Caco-2 (cell line): ENCODE measurements around the gene BABAM1. TPM values are rescaled to one million over a fixed set of nuclear protein-coding genes. Genes with fewer than 3 reads are reported as not detected.

ENCODE experiments used
- BruUV-seq: library from RNA; stranded (reverse); fragments of 400-500 nt; replicated peaks from 2 replicates; lab custom pipeline; 2021; lab: Mats Ljungman, UMichigan
- CTCF ChIA-PET: fragments of 300-600 bp; sonication (Branson Sonifier 250); formaldehyde crosslinking; loops from one replicate; lab custom pipeline; 2022; ENCODE audit warnings: antibody characterized with exemption; lab: Charles Lee
- POLR2A ChIA-PET: fragments of 300-600 bp; sonication (Branson Sonifier 250); formaldehyde crosslinking; loops from one replicate; lab custom pipeline; 2022; ENCODE audit warnings: antibody characterized with exemption; lab: Charles Lee
- DNase-seq, 2 experiments: peaks; one replicate each; pipeline versions ENCODE4 v3.0.0 to v3.0.0-alpha.2; 2020 to 2022
- H3K27me3 ChIP-seq: replicated peaks from 2 replicates; pipeline ENCODE4 v1.6.0; 2011; ENCODE audit warnings: low read length; ENCODE audit not compliant: control insufficient read depth, insufficient read depth
- H3K36me3 ChIP-seq: 2 replicates; pipeline ENCODE4 v1.5.1; 2011; ENCODE audit warnings: low read length; ENCODE audit not compliant: control insufficient read depth, insufficient read depth
- H3K4me1 ChIP-seq: fragments of 250-450 bp; sonication (Bioruptor Pico); 2 replicates; pipeline ENCODE4 v1.5.1; 2020; ENCODE audit warnings: mild to moderate bottlenecking
- H3K4me3 ChIP-seq: 2 replicates; pipeline ENCODE4 v1.5.1; 2011; ENCODE audit warnings: low read depth, mild to moderate bottlenecking, control low read depth, low read length
- H3K9me3 ChIP-seq: fragments of 250-450 bp; sonication (Bioruptor Pico); 2 replicates; pipeline ENCODE4 v1.5.1; 2020; ENCODE audit warnings: mild to moderate bottlenecking, moderate library complexity
- H3K27ac Mint-ChIP-seq: one replicate; pipeline ENCODE4 v1.8.0; 2022; ENCODE audit warnings: mixed read lengths; ENCODE audit not compliant: unreplicated experiment
- H3K27me3 Mint-ChIP-seq: one replicate; pipeline ENCODE4 v1.8.0; 2022; ENCODE audit warnings: mixed read lengths; ENCODE audit not compliant: insufficient read depth, unreplicated experiment
- H3K36me3 Mint-ChIP-seq: one replicate; pipeline ENCODE4 v1.8.0; 2022; ENCODE audit warnings: mild to moderate bottlenecking, mixed read lengths; ENCODE audit not compliant: insufficient read depth, unreplicated experiment
- H3K4me1 Mint-ChIP-seq: one replicate; pipeline ENCODE4 v1.8.0; 2022; ENCODE audit warnings: low read depth, mixed read lengths; ENCODE audit not compliant: unreplicated experiment
- H3K4me3 Mint-ChIP-seq: one replicate; pipeline ENCODE4 v1.8.0; 2022; ENCODE audit warnings: mild to moderate bottlenecking, moderate library complexity, mixed read lengths; ENCODE audit not compliant: unreplicated experiment
- H3K9me3 Mint-ChIP-seq: one replicate; pipeline ENCODE4 v1.8.0; 2022; ENCODE audit warnings: mixed read lengths; ENCODE audit not compliant: unreplicated experiment
- CTCF ChIP-seq, 2 experiments: fragments of 200-600 bp in 1 of 2; IDR thresholded peaks; 1 replicate in 1 of 2; 2 replicates in 1 of 2; pipeline versions ENCODE4 v1.5.1 to v1.8.0; 2011 to 2022; ENCODE audit warnings: antibody characterized with exemption in 1 of 2, control low read depth in 1 of 2, inconsistent platforms in 1 of 2, low read depth in 1 of 2, low read length in 1 of 2, mild to moderate bottlenecking in 1 of 2, moderate library complexity in 1 of 2; ENCODE audit not compliant: insufficient read depth in 1 of 2, severe bottlenecking in 1 of 2, unreplicated experiment in 1 of 2
- intact Hi-C: fragments of 100-400 bp; cut with micrococcal nuclease; formaldehyde crosslinking; loops from one replicate; pipeline ENCODE4 v1.10.0; 2022; ENCODE audit not compliant: unreplicated experiment
- total RNA-seq: library from RNA; stranded (reverse); gene quantifications from 2 replicates; pipeline ENCODE4 v1.2.3, GENCODE V29; 2022

Gene BABAM1
- total RNA-seq, 1 experiment from 2014 or later, result 91.7 TPM

DNA sequence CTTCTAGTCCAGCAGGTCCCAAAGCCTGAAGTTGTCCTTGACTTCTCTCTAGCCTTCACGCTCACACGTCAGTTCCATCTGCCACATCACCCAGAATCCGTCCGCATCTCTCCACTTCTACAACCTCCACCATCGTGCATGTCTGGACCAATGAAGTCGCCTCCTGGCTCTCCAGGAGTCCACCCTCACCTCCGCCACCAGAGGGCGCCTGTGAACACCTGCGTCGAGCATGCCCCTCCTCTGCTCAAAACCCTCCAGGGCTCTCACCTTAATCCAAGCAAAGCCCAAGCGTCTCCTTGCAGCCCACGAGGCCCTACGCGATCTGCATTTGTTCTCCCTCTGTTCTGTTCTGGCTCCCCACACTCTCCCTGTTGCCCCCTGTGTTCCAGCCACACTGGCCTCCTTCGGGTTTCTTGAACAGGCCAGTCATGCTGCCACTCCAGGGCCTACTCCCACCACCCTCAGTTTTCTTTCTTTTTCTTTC is 6.4 kb upstream of the BABAM1 start:
- H3K4me1 ChIP-seq, result no peaks in the 10 kb centered on the region
- POLR2A ChIA-PET, result interaction anchor here (0.6 kb wide), 1 partner anchor 12 kb away, joined by 3 read pairs; no protein-coding TSS in a partner anchor
- no peak overlapping the region for H3K4me3 ChIP-seq
- peak; percentile 87 to 94 for TF ChIP-seq CTCF (IDR thresholded peaks at IDR 0.05; ENCODE audit: insufficient read depth in 1 of 2, low read depth in 1 of 2, low read length in 1 of 2, severe bottlenecking in 1 of 2, unreplicated experiment in 1 of 2)
- Mint-ChIP-seq H3K9me3 (no peaks in the 10 kb centered on the region), H3K36me3 (no peaks in the 10 kb centered on the region), H3K4me1 (peaks cover 8% of the 10 kb centered on the region), H3K27me3 (no peaks in the 10 kb centered on the region), H3K27ac (peak overlapping the region; percentile 2), H3K4me3 (no peak overlapping the region)
- CTCF ChIA-PET, result interaction anchor here (1.2 to 1.4 kb wide), 2 partner anchors 22 to 46 kb away, joined by 4 to 6 read pairs; partner anchors contain the start of gene USE1
- H3K9me3 ChIP-seq, result no peaks in the 10 kb centered on the region
- no peaks in the 10 kb centered on the region for H3K36me3 ChIP-seq
- BruUV-seq, result no TSS peak
- no peaks in the 10 kb centered on the region for H3K27me3 ChIP-seq
- intact Hi-C loops, result loop anchor here (2.0 kb wide), 1 partner anchor 14 kb away; no protein-coding TSS in a partner anchor
- peak; percentile 90 to 91 for DNase-seq

DNA sequence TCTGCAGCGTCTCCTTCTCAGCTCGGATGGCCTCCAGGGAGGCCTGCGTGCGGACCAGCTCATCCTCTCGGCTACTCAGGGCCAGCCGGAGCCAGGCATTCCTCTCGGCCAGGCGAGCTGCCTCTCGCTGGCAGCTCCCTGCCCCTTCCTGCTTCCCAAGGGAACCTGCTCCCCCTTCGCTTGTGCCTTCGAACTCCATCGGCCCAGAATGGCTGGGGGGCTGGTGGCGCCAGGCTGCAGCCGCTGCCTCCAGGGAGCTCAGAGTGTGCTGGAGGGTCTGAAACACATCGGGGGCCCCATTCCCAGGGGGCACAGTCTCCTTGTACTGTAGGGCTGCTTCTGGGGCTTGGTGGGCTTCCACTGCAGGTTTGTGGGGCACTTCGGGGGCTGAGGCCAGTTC is 4.7 kb upstream of the BABAM1 start:
- Histone ChIP-seq H3K36me3 (no peaks in the 10 kb centered on the region), H3K9me3 (no peaks in the 10 kb centered on the region), H3K4me3 (no peak overlapping the region), H3K27me3 (no peaks in the 10 kb centered on the region), H3K4me1 (no peaks in the 10 kb centered on the region)
- intact Hi-C loops, result no loop called here
- no peak for TF ChIP-seq CTCF (IDR thresholded peaks at IDR 0.05; ENCODE audit: insufficient read depth in 1 of 2, low read depth in 1 of 2, low read length in 1 of 2, severe bottlenecking in 1 of 2, unreplicated experiment in 1 of 2)
- DNase-seq, result no peak
- H3K4me1 Mint-ChIP-seq, result peaks cover 8% of the 10 kb centered on the region
- H3K4me3 Mint-ChIP-seq, result no peak overlapping the region
- ChIA-PET POLR2A (no interaction called here), CTCF (no interaction called here)
- H3K9me3 Mint-ChIP-seq, result no peaks in the 10 kb centered on the region
- no peak overlapping the region for H3K27ac Mint-ChIP-seq
- peaks cover 9% of the 10 kb centered on the region for H3K36me3 Mint-ChIP-seq
- no TSS peak for BruUV-seq
- no peaks in the 10 kb centered on the region for H3K27me3 Mint-ChIP-seq

- Mint-ChIP-seq H3K4me3 (no peak overlapping the region), H3K27me3 (no peaks in the 10 kb centered on the region), H3K9me3 (no peaks in the 10 kb centered on the region), H3K4me1 (peaks cover 14% of the 10 kb centered on the region), H3K27ac (peak overlapping the region; percentile 67), H3K36me3 (peaks cover 21% of the 10 kb centered on the region)
- H3K9me3 ChIP-seq, result no peaks in the 10 kb centered on the region
- H3K4me3 ChIP-seq, result no peak overlapping the region
- CTCF ChIA-PET, result interaction anchor here (1.1 to 1.2 kb wide), 2 partner anchors 18 to 29 kb away, joined by 3 to 4 read pairs; no protein-coding TSS in a partner anchor
- no peak for TF ChIP-seq CTCF (IDR thresholded peaks at IDR 0.05; ENCODE audit: insufficient read depth in 1 of 2, low read depth in 1 of 2, low read length in 1 of 2, severe bottlenecking in 1 of 2, unreplicated experiment in 1 of 2)
- no peaks in the 10 kb centered on the region; the same call in 1 of the 2 replicates for H3K4me1 ChIP-seq
- intact Hi-C loops, result no loop called here
- BruUV-seq, result no TSS peak
- POLR2A ChIA-PET, result no interaction called here
- no peak for DNase-seq
- no peaks in the 10 kb centered on the region for H3K36me3 ChIP-seq
- no peaks in the 10 kb centered on the region for H3K27me3 ChIP-seq
Measured at GRCh38 chr19:17263712-17264640, 3.3 kb upstream of the BABAM1 start.
